Hematopoietic multipotent progenitor cell (in vitro differentiated cells): ENCODE measurements around the gene CCDC30. TPM values are rescaled to one million over a fixed set of nuclear protein-coding genes. Genes with fewer than 3 reads are reported as not detected.

Source experiments
- DNase-seq, 3 donors: peaks; one replicate each; pipeline ENCODE4 v3.0.0-alpha.2; 2011 to 2015; ENCODE audit warnings: low read depth in 2 of 3, low spot score in 2 of 3
- small RNA-seq: library from RNA; depleted of rRNA; stranded (forward); fragments of <200 nt; gene quantifications from one replicate; pipeline ENCODE3, GENCODE V24; 2012
- total RNA-seq: library from RNA; depleted of rRNA; stranded (reverse); fragments of >200 nt; gene quantifications from one replicate; pipeline ENCODE4 v1.2.3, GENCODE V29; 2012

The CCDC30 gene
- total RNA-seq, 1 donor: 1.3 TPM

- DNase-seq: no peak
Observed at GRCh38 chr1:42684139-42684538, 221.1 kb downstream of the CCDC30 start.

DNA sequence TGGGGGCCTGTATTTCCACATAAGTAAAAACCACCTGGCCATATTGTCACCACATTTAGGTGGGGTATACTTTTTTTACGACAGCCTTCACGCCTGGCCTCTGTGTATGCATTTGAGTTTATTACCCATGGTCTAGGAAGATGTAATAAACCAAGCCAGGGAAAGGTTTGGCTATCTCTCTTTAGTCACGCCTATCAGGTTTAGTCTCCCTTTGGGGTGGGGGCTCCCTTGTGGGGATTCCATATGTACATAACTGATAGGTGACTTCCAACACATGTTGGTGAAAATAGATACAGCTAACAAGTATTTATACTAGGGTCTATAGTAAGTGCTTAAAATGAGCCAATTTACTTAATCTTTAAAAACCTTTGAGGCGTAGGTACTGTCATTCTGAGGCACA lies 223.3 kb downstream of the CCDC30 start:
- DNase-seq: no peak

- DNase-seq: no peak
Observed at GRCh38 chr1:42689912-42690311, 226.8 kb downstream of the CCDC30 start.

- DNase-seq: no peak
Observed at GRCh38 chr1:42690477-42691156, 227.5 kb downstream of the CCDC30 start.

GRCh38 chr1:42691157-42691498 lies 228.0 kb downstream of the CCDC30 start:
- DNase-seq: no peak

- DNase-seq: no peak
Observed at GRCh38 chr1:42692461-42692860, 229.4 kb downstream of the CCDC30 start.

- DNase-seq: no peak
Observed at GRCh38 chr1:42692911-42693310, 229.8 kb downstream of the CCDC30 start.

GRCh38 chr1:42698081-42698813 lies 235.2 kb downstream of the CCDC30 start:
- no peak for DNase-seq

DNA sequence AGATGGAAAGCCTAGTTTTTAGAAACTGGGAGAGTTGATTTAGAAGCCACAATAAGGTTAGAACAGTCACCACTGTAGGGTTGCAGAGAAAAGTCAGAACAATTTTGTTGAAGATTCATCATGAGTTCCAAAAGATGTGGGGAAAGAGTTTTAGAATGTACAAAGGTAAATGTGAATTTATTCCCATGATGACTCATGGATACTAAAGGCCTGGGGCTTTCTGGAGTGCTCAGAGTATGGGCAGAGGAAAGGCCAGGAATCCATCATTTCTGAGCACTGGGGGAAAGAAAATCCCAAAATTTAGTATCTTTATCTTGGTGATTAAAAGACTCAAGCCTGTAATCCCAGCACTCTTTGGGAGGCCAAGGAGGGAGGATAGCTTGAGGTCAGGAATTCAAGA lies 236.9 kb downstream of the CCDC30 start:
- DNase-seq: no peak

DNA sequence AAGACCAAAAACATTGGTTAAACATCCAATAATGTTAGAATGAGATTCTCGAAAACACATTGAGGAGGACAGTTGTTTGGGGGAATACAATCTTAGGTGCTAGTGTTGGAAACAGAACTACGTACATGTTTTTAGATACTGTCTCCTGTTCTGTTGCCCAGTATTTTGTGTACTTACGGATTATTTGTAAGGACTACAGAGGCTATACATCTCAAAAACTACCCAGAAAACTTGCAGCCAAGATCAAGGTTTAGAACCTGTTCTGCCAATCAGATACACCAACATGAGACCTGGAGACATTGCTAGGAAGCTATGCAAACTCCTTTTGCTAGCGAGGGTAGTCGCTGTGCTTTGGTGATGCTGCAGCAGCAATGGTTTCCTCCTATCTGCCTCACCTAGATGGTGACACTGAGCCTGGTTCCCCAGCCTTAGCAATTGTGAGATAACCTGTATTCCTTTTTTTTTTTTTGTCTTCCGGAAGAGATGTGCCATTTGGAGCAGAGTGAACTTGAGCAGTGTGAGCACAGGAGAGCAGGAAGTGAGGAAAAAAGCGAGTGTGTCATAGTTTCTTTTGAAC lies 240.9 kb downstream of the CCDC30 start:
- no peak for DNase-seq

Small RNA genes within 50 kb of the gene (small RNA-seq; reads per million reads assigned to genes)
- not detected for gene RNU6-536P
- not detected for gene TMSB4XP1

Other genes starting within 250 kb of the CCDC30 start
- 44.2 TPM for gene FOXJ3, start 128.1 kb upstream of the CCDC30 start, total RNA-seq
- gene RIMKLA, start 82.5 kb upstream of the CCDC30 start, total RNA-seq: 0.27 TPM
- gene ZMYND12, start 7.3 kb upstream of the CCDC30 start, total RNA-seq: 4.3 TPM
- gene PPCS, start 6.7 kb upstream of the CCDC30 start, total RNA-seq: 49.5 TPM
- 18.0 TPM for gene PPIH, start 195.1 kb downstream of the CCDC30 start, total RNA-seq
- 347 TPM for gene YBX1, start 219.1 kb downstream of the CCDC30 start, total RNA-seq